HG03025 (cell line): ENCODE data around the gene PRKRA.
A peak's percentile ranks its signal among the peaks of the same experiment; 100 is the strongest.
"Not testable (repeated sequence)": the region's sequence is repeated elsewhere in the genome, so short reads cannot be mapped to it uniquely, and the experiment has no call there.

ENCODE experiments used
- ATAC-seq: cut with Tn5 transposase; IDR thresholded peaks from one replicate; pipeline ENCODE4 v1.9.1; 2021; ENCODE audit warnings: mild to moderate bottlenecking, moderate library complexity; ENCODE audit not compliant: unreplicated experiment, low FRiP score

The PRKRA gene

DNA sequence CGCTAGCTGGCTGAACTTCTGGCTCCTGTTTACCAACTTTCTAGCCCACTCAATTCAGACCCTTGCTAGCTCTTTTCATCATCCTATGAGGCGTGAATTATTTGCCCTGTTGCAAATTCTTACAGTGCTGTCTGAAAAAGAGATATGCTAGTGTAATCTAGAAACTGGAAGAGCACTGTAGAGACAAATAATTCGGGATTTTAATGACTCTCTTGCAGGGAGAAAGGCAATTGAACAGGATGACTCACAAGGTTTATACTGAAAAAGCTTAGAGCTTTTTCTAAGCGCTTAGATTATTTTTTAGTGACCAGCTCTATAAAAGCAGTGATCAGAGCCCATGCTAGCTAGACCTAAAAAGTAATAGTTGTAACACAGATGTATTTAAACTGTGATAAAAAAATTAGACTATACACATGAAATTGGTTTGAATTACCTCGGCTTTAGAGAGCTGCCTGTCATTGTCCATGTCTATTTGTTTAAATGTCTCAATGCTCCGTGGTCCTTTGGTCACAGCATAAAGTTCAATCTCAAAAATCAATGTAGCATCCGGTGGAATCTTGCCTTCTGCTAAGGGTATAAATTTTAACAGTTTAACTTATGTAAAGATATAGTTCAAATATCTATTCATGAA, 18.4 kb upstream of the PRKRA start:
- no peak for ATAC-seq

DNA sequence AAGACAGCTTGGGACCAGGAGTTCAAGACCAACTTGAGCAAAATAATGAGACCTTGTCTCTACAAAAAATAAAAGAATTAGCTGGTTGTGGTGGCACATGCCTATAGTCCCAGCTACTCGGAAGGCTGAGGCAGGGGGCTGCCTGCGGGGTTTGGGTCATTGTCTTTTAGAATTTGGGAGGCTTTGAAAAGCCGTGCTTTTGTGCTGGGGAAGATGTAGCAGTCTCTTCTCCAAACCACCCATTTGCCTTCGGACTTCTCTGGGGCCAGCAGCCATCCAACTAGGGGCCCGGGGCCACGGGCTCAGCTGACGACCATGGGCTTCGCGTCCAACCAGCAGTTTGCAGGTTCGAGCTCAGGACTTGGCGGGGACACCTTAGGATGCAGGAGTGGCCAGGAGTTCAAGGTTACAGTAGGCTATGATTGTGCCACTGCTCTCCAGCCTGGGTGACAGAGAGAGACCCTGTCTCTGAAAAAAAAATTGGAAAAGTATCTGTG, 6.5 kb upstream of the PRKRA start:
- no peak for ATAC-seq

DNA sequence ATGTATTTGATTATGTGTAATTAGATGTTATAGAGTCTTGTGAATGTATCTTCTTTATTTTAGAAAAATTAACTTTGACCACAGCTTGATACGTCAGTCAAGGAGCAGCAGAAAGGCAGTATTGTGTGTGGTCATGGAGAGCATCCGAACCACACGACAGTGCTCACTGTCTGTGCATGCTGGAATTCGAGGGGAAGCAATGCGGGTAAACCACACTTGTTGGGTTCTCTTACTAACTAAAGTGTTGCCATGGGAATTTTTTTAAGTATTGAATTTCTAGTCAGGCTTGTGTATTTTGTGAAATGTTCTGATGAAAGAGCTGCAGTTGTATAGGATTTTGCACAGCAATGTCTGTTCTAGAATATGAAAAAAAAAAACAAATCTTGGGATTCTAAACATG, 5.0 kb upstream of the PRKRA start:
- ATAC-seq: no peak

DNA sequence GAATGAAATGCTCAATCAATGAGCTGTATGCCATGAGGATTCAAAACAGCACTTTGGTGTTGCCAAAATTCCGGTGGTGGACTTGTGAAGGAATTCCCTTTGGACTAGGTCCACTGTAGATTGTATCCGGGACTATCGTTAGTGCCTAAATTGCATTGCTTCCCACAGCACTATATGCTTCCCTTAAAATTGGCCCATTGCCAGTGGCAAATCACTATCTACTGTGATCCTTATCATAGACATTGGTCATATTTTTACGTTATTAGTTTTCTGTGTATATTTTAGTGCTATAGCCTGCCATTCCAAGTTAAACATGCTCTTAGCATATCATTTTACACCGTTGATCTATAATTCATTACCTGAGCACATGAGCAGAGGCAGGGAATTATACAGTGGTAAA, 1.9 kb upstream of the PRKRA start:
- ATAC-seq: no peak

DNA sequence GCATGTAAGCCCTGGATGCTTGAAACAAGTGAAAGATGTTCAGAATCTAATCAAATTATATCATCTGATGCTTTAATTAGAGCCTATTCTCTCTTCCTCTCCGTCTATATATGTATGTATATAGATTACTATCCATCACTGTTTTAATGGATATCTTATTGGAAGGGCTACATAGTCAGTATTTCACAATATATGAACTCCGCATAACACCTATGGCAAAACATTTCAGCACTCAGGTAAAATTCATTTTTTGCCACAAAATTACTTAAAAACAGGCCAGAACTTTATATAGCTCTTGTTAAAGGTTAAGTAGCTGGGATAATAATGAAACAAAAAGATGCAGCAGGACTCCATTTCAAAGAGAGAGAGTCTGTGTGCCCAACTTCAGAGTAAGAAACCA, 1.4 kb upstream of the PRKRA start:
- no peak for ATAC-seq

DNA sequence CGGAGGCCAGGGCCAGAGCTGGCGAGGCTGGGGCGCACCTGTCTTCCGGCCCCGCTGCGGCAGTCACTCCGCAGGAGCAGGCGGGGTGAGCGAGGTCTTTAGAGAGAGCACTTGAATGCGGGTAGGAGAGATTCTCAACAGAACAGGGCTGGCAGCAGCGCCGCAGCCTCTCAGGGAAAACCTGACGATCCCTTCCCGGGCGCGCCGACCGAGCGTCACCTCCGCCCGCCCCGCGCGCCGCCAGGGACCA, 526 bp downstream of the PRKRA start:
- ATAC-seq: peak; percentile 41

DNA sequence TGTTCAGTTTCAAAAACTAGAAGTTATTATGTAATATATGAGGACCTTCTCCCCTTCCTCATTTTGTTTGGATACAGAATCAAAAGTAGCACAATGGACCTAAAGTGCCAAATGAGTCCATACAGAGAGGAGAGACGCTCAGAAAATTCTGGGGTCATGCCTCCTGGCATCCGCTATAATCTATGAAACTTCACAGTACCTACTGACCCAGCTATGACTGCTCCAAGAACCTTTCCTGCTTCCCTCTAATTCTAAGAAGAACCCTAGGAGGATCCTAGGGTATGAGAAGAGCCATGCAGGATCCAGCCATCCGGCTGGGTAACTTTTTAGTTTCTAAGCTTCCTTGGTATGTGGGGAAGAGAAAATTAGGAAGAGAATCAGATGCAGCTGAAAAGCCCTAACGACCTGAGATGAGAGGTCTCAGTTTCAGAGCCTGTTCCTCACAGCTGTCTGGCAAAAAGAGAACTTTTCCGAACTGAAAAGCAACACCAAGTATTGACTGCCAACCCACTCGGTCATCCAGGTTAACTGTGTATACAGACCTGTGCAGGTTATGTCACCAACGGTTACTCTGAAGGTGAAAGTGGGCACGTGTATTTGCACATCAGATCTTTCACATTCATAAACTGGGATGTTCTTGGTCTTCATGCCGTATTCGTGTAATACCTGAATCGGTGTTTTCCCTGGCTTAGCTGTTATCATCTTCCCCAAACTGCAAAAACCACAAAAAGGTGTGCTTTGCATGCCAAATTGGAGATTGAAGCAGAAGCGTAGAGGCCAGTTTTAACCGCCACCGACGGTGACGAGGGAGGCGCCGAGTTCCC, 1.1 kb downstream of the PRKRA start:
- ATAC-seq: peak; percentile 13

DNA sequence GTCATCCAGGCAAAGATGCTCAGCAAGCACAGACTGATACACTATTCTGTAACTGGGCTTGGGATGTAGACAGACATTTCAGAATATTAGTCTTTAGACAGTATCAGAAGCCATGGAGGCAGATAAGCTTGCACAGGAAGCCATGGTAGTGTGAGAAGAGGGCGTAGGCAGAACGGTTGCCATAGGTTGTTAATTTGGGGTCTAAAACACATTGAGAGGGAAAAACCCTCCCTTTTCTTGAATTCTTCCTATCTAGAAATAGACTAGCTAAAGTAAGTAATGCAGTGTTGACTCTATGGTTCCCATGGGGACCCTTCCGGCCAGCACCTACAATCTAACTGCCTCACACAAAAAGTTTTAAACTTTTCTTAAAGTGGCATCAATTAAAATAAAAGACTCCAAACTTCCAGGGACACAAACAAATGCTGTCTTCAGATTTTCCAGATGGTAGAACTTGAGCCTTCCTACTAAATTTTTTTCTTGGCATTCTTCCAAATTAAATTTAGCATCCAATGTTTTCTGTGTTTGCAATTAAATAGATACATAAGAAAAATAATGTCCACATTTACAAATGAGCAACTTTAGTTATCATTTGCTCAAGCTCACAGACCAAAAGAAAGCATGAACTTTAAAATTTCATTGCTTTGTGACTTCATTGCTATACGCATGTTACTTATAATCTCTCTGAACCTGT, 1.9 kb downstream of the PRKRA start:
- no peak for ATAC-seq

DNA sequence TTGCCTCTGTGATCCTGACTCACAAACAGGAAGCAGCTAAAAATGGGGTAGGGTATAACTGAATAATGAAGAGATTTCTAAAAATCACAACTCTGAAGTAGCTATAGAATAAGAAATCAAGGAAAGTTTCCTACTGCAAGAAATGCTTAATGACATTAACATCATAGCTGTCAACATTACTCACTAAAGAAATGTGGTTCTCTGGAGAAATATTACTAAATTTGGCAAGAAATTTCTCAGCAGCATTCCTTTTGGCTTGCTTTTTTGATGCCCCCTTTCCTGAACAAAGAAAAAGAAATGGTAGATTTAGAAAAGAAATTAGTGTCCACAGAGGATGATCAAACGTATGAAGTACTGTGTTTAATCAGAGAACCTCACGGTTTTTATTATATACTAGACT, 9.5 kb downstream of the PRKRA start:
- no peak for ATAC-seq

DNA sequence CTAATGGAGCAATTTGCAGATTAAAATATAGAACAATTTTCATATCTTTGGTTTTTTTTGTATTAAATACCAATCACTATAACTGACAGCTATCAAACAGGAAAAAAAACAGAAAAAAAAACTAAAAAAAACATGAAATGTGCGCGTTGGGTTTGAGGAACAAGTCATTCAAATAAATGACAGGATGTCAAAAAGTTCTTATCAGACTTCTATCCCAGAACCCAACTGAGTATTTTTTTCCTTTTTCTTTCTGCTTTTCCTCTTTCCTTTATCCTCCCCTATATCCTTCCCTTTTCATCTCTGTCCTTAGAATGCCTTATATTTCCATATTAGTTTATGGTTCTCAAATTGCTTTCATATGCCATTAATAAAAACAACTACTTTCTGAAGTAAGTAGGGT, 14.3 kb downstream of the PRKRA start:
- ATAC-seq: no peak

DNA sequence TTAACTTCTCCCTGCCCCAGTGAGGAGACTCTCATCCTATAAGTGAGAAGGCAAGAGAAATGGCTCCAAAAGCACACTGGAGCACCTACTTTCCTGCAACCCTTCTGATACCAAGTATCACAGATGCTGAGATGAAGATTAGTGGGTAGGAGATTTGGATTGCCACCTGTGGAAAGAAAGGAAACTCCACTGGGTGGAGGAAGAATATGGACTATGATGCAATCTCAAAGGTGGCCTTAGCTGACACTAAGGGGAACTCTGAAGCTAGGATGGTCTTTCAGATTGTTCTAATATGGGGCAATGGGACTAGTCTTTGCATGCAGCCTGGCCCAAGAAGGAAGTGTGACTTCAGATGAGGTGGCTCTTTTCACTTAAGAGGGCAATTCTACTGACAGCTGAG, 21.6 kb downstream of the PRKRA start:
- ATAC-seq: no peak

DNA sequence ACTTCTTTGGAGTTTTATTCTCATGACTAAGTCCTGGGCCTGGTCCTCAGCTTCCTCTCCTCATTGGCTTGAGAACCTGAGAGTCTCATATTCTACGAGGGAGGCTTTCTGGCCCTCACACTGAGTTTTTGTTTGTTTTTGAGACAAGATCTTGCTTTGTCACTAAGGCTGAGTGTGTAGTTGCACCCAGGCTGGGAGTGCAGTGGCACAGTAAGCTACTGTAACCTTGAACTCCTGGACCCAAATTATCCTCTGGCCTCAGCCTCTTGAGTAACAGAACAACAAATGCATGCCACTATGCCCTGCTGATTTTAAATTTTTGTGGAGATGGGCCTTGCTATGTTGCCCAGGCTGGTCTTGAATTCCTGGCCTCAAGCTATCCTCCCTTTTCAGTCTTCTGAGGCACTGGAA, 22.6 kb downstream of the PRKRA start:
- ATAC-seq: no peak

DNA sequence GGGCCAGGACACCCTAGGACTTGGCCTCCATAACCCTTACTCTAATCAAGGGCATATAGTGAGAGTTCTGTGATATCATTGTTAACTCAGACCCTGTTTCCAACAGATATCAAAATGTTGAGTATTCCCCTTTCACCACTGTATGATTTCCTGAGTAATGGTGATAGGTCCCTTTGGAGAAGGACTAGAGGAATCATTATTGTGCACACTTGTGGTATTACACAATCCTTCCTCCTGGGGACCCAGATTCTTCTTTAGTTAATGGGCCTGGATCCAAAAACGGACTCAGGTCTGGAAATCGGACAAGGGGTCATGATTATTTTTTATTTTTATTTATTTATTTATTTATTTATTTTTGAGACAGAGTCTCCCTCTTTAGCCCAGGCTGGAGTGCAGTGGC, 23.5 kb downstream of the PRKRA start:
- ATAC-seq: no peak

DNA sequence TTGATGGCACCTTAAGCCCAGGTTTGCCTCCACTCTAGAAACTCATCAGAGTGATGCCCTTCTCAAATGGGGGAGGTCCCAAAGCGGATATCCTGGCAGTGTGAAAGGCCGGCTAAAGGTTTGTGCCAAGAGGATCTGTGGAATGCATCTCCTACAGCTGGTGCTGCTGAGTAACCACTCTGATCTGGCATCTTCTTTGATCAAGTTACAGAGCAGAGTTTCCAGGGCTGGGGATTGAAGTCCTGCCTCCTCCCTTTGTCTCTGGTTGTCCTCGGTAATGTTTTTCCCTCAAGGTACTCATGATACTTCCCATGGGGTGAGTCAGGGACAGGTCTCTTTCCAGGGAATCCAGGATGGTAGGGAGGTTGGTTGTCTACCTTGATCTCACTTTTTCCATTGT, 24.6 kb downstream of the PRKRA start:
- ATAC-seq: no peak

DNA sequence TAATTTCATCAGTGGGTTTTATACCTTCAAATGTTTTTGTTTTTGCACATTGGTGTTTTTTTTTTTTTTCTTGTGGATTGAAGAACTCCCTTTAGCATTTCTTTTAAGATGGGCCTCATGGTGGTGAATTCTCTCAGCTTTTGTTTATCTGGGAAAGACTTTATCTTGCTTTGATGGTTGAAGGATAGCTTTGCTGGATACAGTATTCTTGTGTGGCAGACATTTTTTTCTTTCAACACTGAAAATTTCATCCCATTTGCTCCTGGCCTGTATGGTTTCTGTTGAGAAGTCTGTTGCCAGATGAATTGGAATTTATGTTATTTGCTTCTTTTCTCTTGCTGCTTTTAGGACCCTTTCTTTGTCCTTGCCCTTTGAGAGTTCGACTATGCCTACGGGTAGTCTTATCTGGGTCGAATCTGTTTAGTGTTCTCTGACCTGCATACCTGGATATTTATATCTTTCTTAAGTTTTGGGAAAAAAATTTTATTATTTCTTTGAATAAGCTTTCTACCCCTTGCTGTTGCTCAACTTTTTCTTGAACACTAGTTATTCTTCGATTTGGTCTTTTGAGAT, 25.6 kb downstream of the PRKRA start:
- no peak for ATAC-seq

DNA sequence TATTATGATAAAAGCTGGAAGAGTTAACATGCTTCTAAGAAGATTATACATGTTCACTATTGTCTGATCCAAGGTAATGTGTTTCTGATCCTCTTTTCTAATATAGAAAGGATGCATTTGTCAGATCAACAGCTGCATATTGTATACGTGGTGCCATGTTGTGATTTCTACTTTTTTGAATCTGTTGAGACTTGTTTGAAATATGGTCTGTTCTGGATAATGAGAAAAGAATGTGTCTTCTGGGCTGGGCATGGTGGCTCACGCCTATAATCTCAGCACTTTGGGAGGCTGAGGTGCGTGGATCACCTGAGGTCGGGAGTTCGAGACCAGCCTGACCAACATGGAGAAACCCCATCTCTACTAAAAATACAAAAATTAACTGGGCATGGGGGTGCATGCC, 27.2 kb downstream of the PRKRA start:
- not testable (repeated sequence) for ATAC-seq

DNA sequence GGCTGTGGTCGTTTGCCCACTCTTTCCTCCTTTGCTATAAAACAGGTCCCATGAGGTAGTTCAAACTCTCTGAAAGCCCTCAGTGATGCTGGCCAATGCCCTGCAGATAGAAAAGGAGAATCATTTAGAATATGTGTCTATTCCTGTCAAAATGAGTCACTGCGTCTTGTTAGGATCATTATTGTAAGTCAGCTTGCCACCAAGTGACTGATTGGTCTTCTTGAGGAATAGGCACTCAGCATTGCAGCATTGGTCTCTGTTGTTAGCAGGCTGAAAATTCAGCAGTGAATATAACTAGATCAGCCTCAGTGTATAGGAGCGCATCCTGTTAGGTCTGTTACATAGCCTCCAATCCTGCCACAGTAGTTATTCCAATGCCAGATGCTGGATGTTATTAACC, 28.9 kb downstream of the PRKRA start:
- no peak for ATAC-seq

DNA sequence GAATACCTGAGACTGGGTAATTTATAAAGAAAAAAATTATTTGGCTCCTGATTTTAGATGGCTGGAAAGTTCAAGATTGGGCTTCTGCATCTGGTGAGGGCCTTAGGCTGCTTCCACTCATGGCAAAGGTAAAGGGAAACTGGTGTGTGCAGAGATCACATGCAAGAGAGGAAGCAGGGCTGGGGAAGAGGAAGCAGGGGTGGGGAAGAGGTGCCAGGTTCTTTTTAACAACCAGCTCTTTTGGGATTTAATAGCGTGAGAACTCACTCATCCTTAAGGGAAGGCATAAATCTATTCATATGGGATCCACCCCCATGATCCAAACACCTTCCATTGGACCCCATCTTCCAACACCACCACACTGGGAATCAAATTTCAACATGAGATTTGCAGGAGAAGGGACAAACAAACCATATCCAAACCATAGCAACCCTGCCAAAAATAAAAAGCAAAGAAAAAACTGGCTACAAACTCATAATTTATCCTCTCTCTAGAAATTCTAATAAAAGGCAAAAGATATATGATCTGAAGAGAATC, 30.4 kb downstream of the PRKRA start:
- ATAC-seq: no peak

DNA sequence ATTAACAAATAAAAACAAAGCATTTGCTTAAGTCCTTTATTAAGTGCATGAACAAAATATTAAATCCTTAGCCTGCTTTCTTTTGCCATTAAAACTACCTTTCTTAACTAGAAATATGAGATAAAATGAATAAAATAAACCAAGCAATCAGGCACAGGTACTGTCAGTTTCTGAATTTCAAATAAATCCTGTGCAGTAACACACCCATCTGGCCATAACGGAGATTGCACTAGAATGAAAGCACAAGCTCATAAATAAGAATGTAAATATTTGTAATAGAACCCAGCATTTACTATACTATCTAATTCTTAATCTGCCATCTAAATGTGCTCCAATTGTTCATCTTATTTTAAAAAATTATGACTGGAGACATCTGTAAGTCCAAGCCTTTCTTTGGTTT, 31.9 kb downstream of the PRKRA start:
- no peak for ATAC-seq

DNA sequence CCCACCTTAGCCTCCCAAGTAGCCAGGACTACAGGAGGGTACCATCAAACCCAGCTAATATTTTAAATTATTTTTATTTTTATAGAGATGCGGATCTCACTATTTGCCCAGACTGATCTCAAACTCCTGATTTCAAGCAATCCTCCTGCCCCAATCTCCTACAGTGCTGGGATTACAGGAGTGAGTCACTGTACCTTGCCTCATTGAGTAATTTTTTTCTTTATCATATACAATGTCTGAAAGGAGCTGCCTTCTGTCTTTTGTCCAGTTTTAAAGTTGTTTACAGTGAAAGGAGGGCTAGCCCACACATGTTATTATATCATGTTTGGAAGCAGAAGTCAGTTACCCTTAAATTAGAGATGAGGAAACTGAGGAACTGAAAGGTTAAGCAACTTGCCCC, 32.5 kb downstream of the PRKRA start:
- no peak for ATAC-seq

DNA sequence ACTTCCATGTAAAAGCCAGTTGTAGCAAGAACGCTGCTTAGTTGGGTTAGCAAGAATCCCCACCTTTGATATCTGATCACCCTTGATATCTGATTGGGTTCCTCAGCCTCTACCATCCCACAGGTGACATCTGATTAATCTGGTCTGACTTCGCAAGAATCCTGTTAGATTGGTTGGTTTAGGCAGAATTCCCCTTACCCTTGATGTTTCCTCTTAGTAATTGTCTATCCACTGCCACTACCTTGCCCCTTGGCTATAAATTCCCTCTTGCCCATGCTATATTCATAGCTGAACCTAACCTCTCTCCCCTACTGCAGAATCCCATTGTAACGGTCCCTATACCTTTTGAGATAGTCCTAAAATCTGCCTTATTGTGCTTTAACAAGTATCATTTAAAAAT, 33.1 kb downstream of the PRKRA start:
- ATAC-seq: no peak
